ENCODE results near the gene AHCYL1. TPM values are rescaled to one million over a fixed set of nuclear protein-coding genes. Genes with fewer than 3 reads are reported as not detected.

AHCYL1 gene
- total and polyA plus RNA-seq, 10 of the 15 experiments (the other 5 are each of a cell fraction or from before 2014, with no cell fraction given): 24.7 to 73.6 (median 46.8) TPM

DNA sequence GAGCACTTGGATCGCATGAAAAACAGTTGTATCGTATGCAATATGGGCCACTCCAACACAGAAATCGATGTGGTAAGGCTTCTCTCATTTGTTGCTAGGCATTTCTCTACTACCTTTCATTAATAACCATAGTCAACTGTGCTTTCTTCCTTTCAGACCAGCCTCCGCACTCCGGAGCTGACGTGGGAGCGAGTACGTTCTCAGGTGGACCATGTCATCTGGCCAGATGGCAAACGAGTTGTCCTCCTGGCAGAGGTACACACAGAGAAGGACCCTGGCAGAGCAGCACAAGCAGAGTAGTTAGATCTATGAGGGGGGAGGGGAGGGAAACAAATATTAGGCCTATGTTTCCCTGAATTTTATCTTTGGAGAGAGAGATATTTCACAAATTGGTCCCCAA, 33.8 kb downstream of the AHCYL1 start:
- peaks cover 11 to 49% of the 10 kb centered on the region in 2 experiments for H3K36me3 ChIP-seq (ENCODE audit: control insufficient read depth in 2 of 2, insufficient read depth in 2 of 2, low read length in 1 of 2)
- SMC1A ChIA-PET (ENCODE audit: uncharacterized antibody, unreplicated experiment): interaction anchor here (2.2 kb wide), 1 partner anchor 11 kb away, joined by 5 read pairs; no protein-coding TSS in a partner anchor
- no TSS peak for BruUV-seq (replicated peaks)
- H3K27me3 ChIP-seq (replicated peaks in 1 of 2; ENCODE audit: control insufficient read depth in 2 of 2, insufficient read depth in 2 of 2, low read length in 1 of 2): no peaks in the 10 kb centered on the region
- H3K79me2 ChIP-seq (ENCODE audit: control insufficient read depth, insufficient read depth, low read length): no peaks in the 10 kb centered on the region
- H3K4me2 ChIP-seq (ENCODE audit: control insufficient read depth, insufficient read depth): no peak overlapping the region
- POLR2A ChIA-PET: no interaction called here
- FAIRE-seq (no peak), ATAC-seq (no peak), DNase-seq (ENCODE audit: low read depth, low spot score) (no peak)
- no peak overlapping the region for H3K9ac ChIP-seq (ENCODE audit: control insufficient read depth, insufficient read depth, low read length)
- no peak overlapping the region for H3K27ac ChIP-seq (ENCODE audit: control insufficient read depth, insufficient read depth)
- H3K9me3 ChIP-seq (replicated peaks; ENCODE audit: control insufficient read depth, insufficient read depth, low read length): no peaks in the 10 kb centered on the region
- CTCF ChIA-PET: interaction anchor here (0.7 to 7.9 kb wide), 2 partner anchors 11 to 48 kb away, joined by 3 to 57 read pairs; no protein-coding TSS in a partner anchor
- no peak overlapping the region for H3K4me3 ChIP-seq
- in situ Hi-C loops (cut with MboI): no loop called here
- intact Hi-C loops (cut with micrococcal nuclease; ENCODE audit: unreplicated experiment): no loop called here
- 99% methylated on average over 9 of the region's 9 CpGs for WGBS (ENCODE audit: insufficient coverage, insufficient replicate concordance, low lambda C conversion rate, missing lambda C conversion rate)
- RAD21 ChIA-PET (ENCODE audit: unreplicated experiment): no interaction called here
- no peaks in the 10 kb centered on the region for H4K20me1 ChIP-seq (ENCODE audit: control insufficient read depth, insufficient read depth)
- no peaks in the 10 kb centered on the region for H3K4me1 ChIP-seq (ENCODE audit: control insufficient read depth, insufficient read depth, low read length)
- no peak overlapping the region for H2AFZ ChIP-seq (ENCODE audit: control insufficient read depth, low read depth, low read length)
- TF ChIP-seq EZH2 (IDR thresholded peaks at IDR 0.05; ENCODE audit: borderline replicate concordance, control insufficient read depth, low read depth, low read length): no peak
- no peak for TF ChIP-seq ZNF622 (IDR thresholded peaks at IDR 0.05)
- TF ChIP-seq KAT2A (conservative IDR thresholded peaks at IDR 0.05; ENCODE audit: control insufficient read depth, low read depth, low read length): no peak
- TF ChIP-seq, protein P1, sequence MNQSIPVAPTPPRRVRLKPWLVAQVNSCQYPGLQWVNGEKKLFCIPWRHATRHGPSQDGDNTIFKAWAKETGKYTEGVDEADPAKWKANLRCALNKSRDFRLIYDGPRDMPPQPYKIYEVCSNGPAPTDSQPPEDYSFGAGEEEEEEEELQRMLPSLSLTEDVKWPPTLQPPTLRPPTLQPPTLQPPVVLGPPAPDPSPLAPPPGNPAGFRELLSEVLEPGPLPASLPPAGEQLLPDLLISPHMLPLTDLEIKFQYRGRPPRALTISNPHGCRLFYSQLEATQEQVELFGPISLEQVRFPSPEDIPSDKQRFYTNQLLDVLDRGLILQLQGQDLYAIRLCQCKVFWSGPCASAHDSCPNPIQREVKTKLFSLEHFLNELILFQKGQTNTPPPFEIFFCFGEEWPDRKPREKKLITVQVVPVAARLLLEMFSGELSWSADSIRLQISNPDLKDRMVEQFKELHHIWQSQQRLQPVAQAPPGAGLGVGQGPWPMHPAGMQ (IDR thresholded peaks at IDR 0.05; ENCODE audit: borderline replicate concordance): no peak
- TF ChIP-seq NFIC (IDR thresholded peaks at IDR 0.05; ENCODE audit: low read depth, low read length): no peak
- TF ChIP-seq, protein P2, sequence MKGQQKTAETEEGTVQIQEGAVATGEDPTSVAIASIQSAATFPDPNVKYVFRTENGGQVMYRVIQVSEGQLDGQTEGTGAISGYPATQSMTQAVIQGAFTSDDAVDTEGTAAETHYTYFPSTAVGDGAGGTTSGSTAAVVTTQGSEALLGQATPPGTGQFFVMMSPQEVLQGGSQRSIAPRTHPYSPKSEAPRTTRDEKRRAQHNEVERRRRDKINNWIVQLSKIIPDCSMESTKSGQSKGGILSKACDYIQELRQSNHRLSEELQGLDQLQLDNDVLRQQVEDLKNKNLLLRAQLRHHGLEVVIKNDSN (IDR thresholded peaks at IDR 0.05; ENCODE audit: borderline replicate concordance, extremely low read length, insufficient read depth, low read depth, low read length): no peak
- no peak for TF ChIP-seq KDM1A (IDR thresholded peaks at IDR 0.05; ENCODE audit: borderline replicate concordance)
- TF ChIP-seq BRCA1 (IDR thresholded peaks at IDR 0.05; ENCODE audit: low read depth, low read length): no peak

Measured in GM12878 (cell line).